Measurements from ENCODE around the gene AP4S1.
"Not testable (repeated sequence)": the region's sequence is repeated elsewhere in the genome, so short reads cannot be mapped to it uniquely, and the experiment has no call there.

The AP4S1 gene

GRCh38 chr14:31045501-31046080 lies 20.1 kb downstream of the AP4S1 start:
- no peak overlapping the region for H3K4me3 ChIP-seq (ENCODE audit: low read depth, low read length)
- no peak for TF ChIP-seq CTCF (IDR thresholded peaks at IDR 0.05; ENCODE audit: insufficient read depth, low read length, missing control alignments)
- DNase-seq (ENCODE audit: low read depth, low spot score) = no peak
- CTCF ChIA-PET = no interaction called here
- POLR2A ChIA-PET = no interaction called here

GRCh38 chr14:31047503-31047902 lies 22.1 kb downstream of the AP4S1 start:
- no peak overlapping the region for H3K4me3 ChIP-seq (ENCODE audit: low read depth, low read length)
- POLR2A ChIA-PET = no interaction called here
- DNase-seq (ENCODE audit: low read depth, low spot score) = no peak
- CTCF ChIA-PET = no interaction called here
- TF ChIP-seq CTCF (IDR thresholded peaks at IDR 0.05; ENCODE audit: insufficient read depth, low read length, missing control alignments) = no peak

- no peak for TF ChIP-seq CTCF (IDR thresholded peaks at IDR 0.05; ENCODE audit: insufficient read depth, low read length, missing control alignments)
- ChIA-PET CTCF (no interaction called here), POLR2A (no interaction called here)
- no peak for DNase-seq (ENCODE audit: low read depth, low spot score)
- no peak overlapping the region for H3K4me3 ChIP-seq (ENCODE audit: low read depth, low read length)
These were observed 25.6 kb downstream of the AP4S1 start for GRCh38 chr14:31051023-31051422.

- no peak overlapping the region for H3K4me3 ChIP-seq (ENCODE audit: low read depth, low read length)
- TF ChIP-seq CTCF (IDR thresholded peaks at IDR 0.05; ENCODE audit: insufficient read depth, low read length, missing control alignments) = no peak
- ChIA-PET POLR2A (no interaction called here), CTCF (interaction anchor here (2.5 kb wide), 1 partner anchor 31 kb away, joined by 10 read pairs; no protein-coding TSS in a partner anchor)
- no peak for DNase-seq (ENCODE audit: low read depth, low spot score)
These were observed 26.1 kb downstream of the AP4S1 start for GRCh38 chr14:31051511-31051910.

GRCh38 chr14:31052905-31053586 lies 27.6 kb downstream of the AP4S1 start:
- CTCF ChIA-PET = interaction anchor here (0.8 to 2.5 kb wide), 2 partner anchors 30 to 74 kb away, joined by 3 to 10 read pairs; no protein-coding TSS in a partner anchor
- DNase-seq (ENCODE audit: low read depth, low spot score); H3K4me3 ChIP-seq (ENCODE audit: low read depth, low read length); POLR2A ChIA-PET: not testable (repeated sequence)

- no peak for TF ChIP-seq CTCF (IDR thresholded peaks at IDR 0.05; ENCODE audit: insufficient read depth, low read length, missing control alignments)
- no peak overlapping the region for H3K4me3 ChIP-seq (ENCODE audit: low read depth, low read length)
- ChIA-PET POLR2A (interaction anchor here (1.5 kb wide), 1 partner anchor 31 kb away, joined by 4 read pairs; the partner anchor contains the start of gene STRN3), CTCF (interaction anchor here (1.2 kb wide), 1 partner anchor 25 kb away, joined by 3 read pairs; no protein-coding TSS in a partner anchor)
- DNase-seq (ENCODE audit: low read depth, low spot score) = no peak
These were observed 31.6 kb downstream of the AP4S1 start for GRCh38 chr14:31057035-31057434.
